NK-92 treated with Interleukin-12 subunit alpha and Interleukin-12 subunit beta, amount 100 ng/mL, for 24 hours (cell line): Measurements from ENCODE around the gene CLDN7.

Experiments used
- DNase-seq: peaks from one replicate; lab custom pipeline; 2025; lab: John Stamatoyannopoulos, UW

CLDN7 gene

GRCh38 chr17:7237761-7238419, 24.4 kb downstream of the CLDN7 start:
- DNase-seq = peak; percentile 60

GRCh38 chr17:7237266-7237760, 25.0 kb downstream of the CLDN7 start:
- DNase-seq = no peak

DNA sequence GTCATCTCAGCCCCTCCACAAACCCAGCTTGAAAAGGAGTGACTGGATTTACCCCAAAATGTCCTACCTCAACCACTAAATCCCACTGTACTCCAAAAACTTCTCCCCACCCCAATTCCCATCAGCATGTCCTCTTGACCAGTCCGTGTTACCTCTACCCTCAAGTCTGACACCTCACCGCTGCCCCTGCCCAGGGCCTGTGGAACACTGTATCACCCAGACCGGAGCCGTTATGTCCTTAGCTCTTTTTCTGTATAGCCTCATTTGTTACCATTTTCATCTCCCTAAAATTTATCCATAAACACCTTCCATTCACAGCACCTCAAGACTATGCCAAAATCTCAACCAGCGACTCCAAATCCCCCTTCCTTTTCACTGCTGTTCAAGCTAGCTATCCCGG, 25.5 kb downstream of the CLDN7 start:
- no peak for DNase-seq

DNA sequence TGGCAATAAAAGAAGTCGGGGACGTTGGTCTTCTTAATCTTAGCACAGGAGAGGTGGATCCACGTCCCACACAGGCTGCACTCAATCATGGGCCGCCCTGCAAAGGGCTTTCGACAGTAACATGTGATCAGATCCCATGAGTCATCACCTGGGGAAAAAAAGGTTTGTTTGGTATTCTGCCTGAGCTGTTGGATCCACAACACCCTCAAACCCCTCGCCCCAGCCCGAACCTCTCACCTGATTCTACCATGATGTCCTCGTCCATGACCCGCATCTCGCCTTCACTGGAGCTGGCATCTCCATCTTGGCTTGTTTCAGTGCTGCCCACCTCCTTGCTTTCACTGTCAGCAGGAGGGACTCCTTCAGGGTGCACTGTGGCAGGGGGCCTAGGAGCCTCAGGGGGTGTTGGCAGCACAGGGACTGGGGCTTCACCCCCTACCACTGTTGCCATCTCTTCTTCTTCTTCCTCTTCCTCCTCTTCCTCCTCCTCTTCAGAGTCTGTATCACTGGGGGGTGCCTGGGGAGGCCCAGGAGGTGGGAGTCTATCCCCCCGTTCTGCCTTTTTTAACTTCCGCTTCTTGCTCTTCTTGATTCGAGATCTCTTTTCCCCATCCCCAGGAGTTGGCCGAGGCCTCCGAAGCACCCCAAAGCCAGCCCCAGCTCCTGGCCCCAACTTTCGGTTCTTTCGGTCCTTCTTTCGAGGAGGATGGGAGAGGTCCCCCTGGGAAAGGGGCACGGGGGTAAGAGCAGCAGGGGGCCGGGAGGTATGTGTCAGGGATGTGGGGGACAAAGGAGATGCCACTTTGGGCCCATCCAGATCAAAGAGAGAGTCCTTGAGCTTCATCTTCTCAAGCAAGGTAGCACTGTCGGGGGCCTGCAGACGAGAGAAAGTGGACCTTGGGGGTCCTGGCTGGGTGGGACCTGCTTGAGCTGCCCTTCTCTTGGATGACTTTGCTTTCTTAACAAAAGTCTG, 26.3 kb downstream of the CLDN7 start:
- DNase-seq = no peak

DNA sequence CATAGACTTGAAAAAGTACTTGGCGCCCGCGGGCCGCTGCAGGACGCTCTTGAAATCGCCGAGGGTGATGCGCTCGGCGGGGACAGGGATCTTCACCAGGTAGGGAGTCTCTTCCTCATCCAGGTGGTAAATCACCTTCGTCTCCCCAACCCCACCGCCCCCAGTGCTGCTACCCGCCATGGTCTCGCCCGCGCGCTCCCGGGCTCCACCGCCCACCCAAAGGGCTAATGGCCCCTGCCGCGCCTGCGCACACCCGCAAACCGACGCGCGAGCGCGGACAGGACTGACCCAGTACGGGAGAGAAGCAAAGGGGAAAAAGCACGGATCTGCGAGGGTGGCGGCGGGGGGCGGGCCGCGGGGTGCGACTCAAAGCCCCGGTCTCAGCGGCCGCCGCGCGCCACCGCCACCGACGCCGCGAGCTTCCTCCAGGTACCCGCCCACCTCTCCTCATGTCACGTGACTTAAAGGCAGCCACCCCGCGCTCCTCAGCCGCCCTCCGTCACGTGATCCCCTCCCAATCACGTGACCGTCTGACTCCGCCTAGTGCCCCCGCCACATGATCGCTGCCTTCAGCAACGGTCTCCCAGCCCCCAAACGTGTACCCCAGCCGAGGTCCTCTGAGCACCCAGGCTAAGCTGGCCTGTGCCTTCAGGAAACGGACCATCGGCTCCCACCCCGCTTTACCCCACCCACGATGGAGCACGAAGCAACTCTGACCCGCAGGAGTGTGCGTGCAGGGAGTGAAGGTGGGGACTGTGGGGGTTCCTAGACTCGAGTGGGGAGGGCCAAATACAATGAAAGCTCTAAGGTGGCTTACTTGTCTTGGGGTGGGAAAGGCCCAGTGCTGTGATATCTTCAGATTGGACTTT, 28.0 kb downstream of the CLDN7 start, which contains the start of gene DVL2:
TSS of gene DVL2 (minus strand) at position 435 of the 869 bp plus-strand sequence. CDS start at position 180, 255 bp downstream.
- DNase-seq = peak; percentile 81

DNA sequence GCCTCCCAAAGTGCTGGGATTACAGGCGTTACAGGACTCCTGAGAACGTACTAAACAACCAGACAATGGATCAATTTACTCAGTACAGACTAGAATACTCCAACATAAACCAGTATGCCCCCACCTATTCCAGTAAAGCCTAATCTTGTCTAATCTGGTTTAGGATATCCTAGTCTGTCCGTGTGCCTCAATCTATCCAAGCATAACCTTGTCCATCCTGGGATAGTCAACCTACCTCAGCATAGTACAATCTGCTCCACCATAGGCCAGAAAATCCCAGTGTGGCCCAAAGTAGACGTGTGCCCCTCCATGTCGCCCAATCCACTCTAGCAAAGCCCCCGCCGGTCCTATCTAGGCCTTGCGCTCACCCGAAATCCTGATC, 28.6 kb downstream of the CLDN7 start:
- no peak for DNase-seq

DNA sequence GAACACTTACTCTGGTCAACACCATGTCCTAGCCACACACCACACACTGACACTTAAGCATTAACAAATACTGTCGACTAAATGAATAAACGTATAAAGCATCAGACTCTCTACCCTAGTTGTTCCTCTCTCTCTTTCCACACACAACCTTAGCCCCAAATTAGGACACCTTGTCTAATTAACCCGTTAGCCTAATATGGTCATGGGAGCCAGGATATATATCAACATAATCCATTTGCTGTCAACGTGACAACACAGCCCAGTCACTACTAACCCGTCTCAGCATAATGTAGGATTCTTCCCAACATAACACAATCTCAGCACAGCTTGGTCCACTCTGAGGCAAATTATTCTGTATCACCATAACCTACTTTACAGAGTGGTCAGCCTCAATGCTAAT, 30.2 kb downstream of the CLDN7 start:
- DNase-seq = no peak

- no peak for DNase-seq
Measured at GRCh38 chr17:7229504-7229903, 32.8 kb downstream of the CLDN7 start.

DNA sequence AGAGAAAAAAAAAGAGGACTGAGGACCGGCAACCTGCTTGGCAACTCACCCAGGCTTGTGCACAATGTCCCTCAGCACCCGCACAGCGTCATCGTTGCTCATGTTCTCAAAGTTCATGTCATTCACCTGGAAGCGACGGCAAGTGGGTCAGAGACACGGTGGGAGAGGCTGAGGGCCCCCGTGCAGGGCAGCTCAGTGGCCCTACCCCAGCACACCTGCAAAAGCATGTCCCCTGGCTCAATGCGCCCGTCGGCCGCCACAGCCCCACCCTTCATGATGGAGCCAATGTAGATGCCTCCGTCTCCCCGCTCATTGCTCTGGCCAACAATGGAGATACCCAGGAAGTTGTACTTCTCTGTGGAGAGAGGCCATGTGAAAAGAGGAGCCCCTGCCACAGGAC, 33.4 kb downstream of the CLDN7 start:
- no peak for DNase-seq

DNA sequence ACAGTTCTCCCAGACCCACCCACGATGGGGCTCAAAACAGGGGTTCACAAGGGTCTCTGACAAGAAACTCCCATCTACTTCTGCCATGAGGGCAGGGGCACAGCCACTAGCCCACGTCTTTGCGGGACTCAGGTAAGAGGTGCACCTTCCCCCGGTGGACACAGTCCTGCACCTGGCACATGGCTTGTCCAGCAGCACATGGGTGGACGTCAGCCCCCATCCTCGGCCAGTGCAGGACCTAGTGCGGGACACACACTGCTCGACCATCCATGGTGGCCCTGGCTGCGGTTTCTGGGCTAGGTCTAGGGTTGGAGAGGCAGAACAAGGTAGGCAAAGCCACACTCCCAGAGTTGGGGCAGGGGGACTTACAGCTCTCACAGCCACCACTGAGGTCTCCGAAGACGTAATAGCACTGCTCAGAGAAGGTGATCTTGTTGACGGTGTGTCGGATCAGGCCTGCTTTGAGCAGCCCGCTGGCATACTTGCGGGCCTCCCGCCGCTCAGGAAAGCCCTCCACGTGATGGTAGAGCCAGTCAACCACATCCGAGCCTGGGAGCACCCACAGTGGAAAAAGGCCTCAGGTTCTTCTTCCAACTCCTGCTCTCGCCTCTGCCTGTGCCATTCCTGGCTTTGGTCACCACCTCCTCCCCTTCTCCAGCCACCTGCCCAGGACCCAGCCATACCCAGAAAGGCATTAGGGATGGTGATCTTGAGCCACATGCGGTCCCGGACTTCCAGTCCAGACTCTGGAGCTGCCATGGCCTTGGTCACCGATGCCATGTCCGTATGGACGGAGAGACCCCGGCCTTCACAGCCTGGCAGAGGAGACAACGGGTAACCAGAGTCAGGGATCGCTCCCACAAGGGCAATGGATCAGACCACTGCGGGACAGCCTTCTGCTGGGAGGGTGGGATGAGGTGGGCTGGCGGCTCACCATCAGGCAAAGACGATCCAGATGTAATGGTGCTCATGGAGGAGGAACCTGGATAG, 35.3 kb downstream of the CLDN7 start:
- DNase-seq = no peak

DNA sequence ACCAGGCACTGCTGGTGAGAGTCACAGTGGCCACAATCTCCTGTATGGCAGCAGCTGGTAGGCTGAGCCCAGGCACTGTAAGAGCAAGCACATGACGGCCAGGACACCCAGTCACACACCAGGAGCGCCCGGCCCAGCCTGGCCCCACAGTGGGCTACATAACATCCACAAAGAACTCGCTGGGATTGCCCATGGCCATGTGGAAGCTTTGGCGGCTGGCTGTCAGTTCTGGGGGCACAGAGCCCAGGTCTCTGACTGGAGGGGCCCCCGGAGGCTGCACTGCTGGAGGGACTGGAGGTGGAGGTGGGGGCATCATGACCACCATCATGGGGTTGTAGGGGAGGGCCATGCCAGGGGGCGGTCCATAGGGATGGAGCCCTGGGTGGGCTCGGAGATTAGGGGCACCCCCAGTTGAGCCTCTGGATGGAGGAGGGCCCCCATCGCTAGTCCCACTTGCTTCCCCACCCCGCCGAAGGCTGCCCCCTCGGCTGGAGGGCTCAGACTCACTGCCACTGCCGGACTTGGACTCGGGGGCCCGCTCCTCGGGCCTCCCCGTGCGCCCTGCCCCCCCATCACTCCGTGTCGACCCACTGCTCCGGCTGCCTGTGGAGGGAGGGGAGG, 36.5 kb downstream of the CLDN7 start:
- no peak for DNase-seq

- no peak for DNase-seq
Measured at GRCh38 chr17:7224661-7225111, 37.6 kb downstream of the CLDN7 start.

DNA sequence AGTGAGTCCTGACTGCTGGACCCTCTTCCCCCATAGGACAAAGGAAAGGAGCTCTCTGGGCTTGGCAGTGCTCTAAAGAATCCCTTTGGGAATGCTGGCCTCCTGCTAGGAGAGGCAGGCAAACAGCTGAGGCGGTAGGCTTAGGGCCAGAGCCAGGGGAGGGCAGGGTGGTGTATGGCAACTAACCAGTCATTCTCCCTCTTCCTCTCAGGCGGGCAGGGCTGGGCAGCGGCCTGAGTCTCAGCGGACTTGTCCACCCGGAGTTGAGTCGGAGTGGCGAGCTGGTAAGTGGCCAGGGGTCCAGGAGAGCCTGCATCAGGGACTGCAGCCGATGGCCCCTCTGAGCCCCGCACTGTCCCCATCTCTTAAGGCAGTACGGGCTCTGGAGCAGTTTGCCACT, 38.2 kb downstream of the CLDN7 start:
- no peak for DNase-seq

DNA sequence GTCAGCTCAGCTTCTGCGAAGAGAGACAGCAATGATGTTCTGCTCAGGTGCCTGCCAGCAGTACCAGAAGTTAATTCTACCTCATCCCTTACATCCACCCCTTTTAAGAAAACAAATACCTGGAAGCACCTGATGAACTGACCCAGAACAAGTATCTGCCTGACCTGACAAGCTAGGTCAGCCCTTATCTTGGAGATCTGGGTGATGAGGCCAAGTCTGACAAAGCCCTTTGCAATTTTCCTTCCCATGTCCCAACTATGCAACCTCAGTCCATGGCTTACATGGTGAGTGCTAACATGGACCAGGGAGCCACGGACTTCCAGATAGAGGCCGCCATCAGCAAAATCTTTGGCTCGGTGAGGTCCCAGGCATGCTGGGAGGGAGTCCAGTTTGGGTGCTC, 38.9 kb downstream of the CLDN7 start:
- DNase-seq = no peak

- DNase-seq = no peak
Measured at GRCh38 chr17:7222972-7223292, 39.3 kb downstream of the CLDN7 start.

DNA sequence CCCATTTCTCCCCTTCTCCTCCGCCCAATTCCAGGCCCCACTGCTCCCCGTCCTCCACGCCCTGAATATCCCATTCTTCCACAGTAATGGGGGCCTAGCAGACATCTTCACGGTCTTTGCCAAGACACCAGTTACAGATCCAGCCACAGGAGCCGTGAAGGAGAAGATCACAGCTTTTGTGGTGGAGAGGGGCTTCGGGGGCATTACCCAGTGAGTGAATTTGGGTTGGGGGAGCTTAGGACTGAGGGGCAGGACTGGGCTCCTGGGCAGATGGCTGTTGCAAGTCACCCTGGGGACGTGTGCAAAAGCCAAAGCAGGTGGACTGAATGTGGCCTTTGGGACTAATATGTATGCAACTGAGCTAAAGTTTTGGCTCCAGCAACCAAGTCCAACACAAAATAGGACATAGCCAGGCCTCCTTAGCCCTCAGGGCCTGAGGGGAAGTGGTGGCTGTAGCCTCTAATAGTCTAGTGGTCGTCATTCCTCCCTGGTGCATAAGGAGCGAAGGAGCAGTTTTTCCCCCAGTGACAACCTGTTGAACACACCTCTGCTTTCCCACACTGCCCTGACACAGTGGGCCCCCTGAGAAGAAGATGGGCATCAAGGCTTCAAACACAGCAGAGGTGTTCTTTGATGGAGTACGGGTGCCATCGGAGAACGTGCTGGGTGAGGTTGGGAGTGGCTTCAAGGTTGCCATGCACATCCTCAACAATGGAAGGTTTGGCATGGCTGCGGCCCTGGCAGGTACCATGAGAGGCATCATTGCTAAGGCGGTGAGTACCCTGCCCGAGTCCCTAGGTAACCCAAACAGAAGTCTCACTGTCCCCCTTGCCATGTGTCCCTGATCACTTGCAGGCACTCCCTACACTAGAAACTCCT, 39.9 kb downstream of the CLDN7 start:
- DNase-seq = no peak

GRCh38 chr17:7221278-7222092, 40.8 kb downstream of the CLDN7 start:
- no peak for DNase-seq

DNA sequence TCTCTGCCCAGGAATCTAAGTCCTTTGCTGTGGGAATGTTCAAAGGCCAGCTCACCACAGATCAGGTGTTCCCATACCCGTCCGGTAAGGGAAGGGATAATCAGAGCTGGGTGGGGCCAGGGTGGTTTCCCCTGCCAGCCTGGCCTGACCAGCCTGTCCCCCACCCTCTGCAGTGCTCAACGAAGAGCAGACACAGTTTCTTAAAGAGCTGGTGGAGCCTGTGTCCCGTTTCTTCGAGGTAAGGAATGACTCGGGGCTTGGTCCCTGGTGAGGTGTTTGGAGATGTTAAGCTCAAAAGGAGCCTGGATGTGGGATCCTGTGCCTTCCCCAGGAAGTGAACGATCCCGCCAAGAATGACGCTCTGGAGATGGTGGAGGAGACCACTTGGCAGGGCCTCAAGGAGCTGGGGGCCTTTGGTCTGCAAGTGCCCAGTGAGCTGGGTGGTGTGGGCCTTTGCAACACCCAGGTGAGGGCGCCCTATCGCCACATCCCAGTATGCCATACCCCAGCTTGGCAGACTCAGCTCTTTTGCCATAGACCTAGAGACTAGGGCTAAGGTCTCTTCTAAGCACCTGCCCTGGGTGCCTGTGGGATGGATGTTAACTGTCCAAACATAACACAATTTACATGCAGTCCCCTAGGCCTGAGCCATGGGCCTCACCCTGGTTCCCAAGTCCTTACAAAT, 41.5 kb downstream of the CLDN7 start:
- no peak for DNase-seq
